Measurements from ENCODE around the gene RPL22L1. TPM values are rescaled to one million over a fixed set of nuclear protein-coding genes. Genes with fewer than 3 reads are reported as not detected.

Gene RPL22L1
- total RNA-seq, 4 donors from 2014 or later: 76.0 to 344 (median 191) TPM

DNA sequence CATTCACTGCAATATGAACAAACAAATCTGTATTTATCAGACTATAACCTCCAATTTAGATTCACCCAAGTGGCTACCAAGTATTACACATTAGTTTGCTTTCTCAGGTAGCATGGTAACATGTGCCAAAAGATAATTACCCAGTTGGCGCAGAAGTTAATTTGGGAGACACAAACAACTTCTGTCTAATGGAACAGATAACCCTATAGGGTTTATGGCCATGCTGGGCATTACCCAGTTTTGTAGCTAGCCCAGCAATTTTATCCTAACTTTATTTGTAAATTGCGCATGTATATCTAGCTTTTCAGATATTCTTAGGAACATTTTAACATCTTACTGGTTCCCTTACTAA is 780 bp downstream of the RPL22L1 start:
- DNase-seq: no peak
- intact Hi-C loops (cut with DNase I): no loop called here
- Histone ChIP-seq H3K4me1 (peaks cover 15 to 34% (median 18%) of the 10 kb centered on the region in 3 donors), H3K27me3 (no peaks in the 10 kb centered on the region), H3K36me3 (peaks cover 9 to 36% (median 12%) of the 10 kb centered on the region in 3 donors), H3K27ac (peak overlapping the region; percentile 83 to 93 (median 92)), H3K9me3 (no peaks in the 10 kb centered on the region), H3K4me3 (peak overlapping the region; percentile 61 to 89 (median 62))
- TF ChIP-seq CTCF (IDR thresholded peaks at IDR 0.05): no peak
- no peak for TF ChIP-seq POLR2A (IDR thresholded peaks at IDR 0.05)
- 13 to 22% methylated on average over 2 of the region's 2 CpGs for WGBS, 2 donors

GRCh38 chr3:170868577-170869238 is 1.3 kb downstream of the RPL22L1 start:
- no peak for DNase-seq
- WGBS, 2 donors: 43 to 46% methylated on average over 9 of the region's 9 CpGs
- TF ChIP-seq POLR2A (IDR thresholded peaks at IDR 0.05) (no peak), CTCF (IDR thresholded peaks at IDR 0.05) (no peak)
- Histone ChIP-seq H3K9me3 (no peaks in the 10 kb centered on the region), H3K27me3 (no peaks in the 10 kb centered on the region), H3K36me3 (peaks cover 9 to 36% (median 12%) of the 10 kb centered on the region in 3 donors), H3K4me3 (peak overlapping the region; percentile 61 to 89 (median 62)), H3K4me1 (peaks cover 15 to 34% (median 18%) of the 10 kb centered on the region in 3 donors), H3K27ac (peak overlapping the region; percentile 83 to 93 (median 92))
- intact Hi-C loops (cut with DNase I): no loop called here

GRCh38 chr3:170867143-170867937 is 2.7 kb downstream of the RPL22L1 start:
- WGBS, 2 donors: 43 to 46% methylated on average over 1 of the region's 1 CpG
- DNase-seq: no peak
- TF ChIP-seq CTCF (IDR thresholded peaks at IDR 0.05) (no peak), POLR2A (IDR thresholded peaks at IDR 0.05) (no peak)
- Histone ChIP-seq H3K4me3 (no peak overlapping the region), H3K27ac (no peak overlapping the region), H3K4me1 (peaks cover 15 to 34% (median 18%) of the 10 kb centered on the region in 3 donors), H3K27me3 (no peaks in the 10 kb centered on the region), H3K36me3 (peaks cover 9 to 36% (median 12%) of the 10 kb centered on the region in 3 donors), H3K9me3 (no peaks in the 10 kb centered on the region)
- intact Hi-C loops (cut with DNase I): no loop called here

DNA sequence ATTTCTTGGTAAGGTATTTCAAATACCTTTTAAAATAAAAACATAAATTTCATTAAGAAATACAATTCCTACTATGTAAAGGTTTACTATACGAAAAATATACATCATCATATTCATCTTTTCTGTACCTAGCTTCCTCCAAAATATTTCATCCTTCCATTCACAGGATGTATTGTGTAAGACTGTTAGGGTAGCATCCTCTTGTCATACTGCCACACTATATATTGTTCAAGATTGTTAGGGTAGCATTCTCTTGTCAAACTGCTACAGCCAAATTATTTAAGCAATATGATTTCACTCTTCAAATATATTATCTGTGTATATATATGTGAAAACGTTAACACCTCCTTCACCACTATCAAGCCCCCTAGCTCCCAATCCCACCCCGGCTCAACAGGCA is 3.5 kb downstream of the RPL22L1 start:
- Histone ChIP-seq H3K4me1 (peaks cover 15 to 34% (median 18%) of the 10 kb centered on the region in 3 donors), H3K4me3 (no peak overlapping the region), H3K27me3 (no peaks in the 10 kb centered on the region), H3K27ac (no peak overlapping the region), H3K9me3 (no peaks in the 10 kb centered on the region), H3K36me3 (peaks cover 9 to 36% (median 12%) of the 10 kb centered on the region in 3 donors)
- WGBS, 2 donors: 75 to 86% methylated on average over 3 of the region's 3 CpGs
- intact Hi-C loops (cut with DNase I): no loop called here
- TF ChIP-seq POLR2A (IDR thresholded peaks at IDR 0.05): no peak
- TF ChIP-seq CTCF (IDR thresholded peaks at IDR 0.05): no peak
- DNase-seq: no peak
